Stimulated activated CD8-positive, alpha-beta memory T cell treated with anti-CD3 and anti-CD28 coated beads, Interleukin-15, amount 100 ng/mL, for 24 hours (primary cell): Measurements from ENCODE around the gene TRIM17.

ENCODE experiments used
- DNase-seq: peaks from one replicate; pipeline ENCODE4 v3.0.0-alpha.2; 2020; ENCODE audit warnings: low read depth

The TRIM17 gene

DNA sequence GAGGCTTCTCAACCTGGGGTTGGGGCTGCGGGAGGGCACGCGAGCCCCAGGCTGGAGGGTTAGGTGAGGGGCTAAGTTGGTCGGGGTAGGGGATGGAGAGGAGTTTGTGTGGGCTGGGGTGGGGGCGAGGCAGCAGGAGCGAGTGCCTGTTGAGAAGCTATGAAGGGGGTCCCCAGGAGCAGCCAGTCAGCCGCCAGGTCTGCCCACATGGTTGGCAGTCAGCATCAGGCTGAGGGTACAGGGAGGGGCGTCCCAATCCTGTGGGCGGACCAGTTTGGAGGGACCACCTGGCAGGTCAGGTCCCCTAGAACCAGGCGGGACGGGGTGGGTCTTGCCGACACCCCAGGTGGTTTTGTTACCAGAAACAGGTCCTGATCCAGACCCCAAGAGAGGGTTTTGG is 400 bp upstream of the TRIM17 start:
- DNase-seq: no peak

DNA sequence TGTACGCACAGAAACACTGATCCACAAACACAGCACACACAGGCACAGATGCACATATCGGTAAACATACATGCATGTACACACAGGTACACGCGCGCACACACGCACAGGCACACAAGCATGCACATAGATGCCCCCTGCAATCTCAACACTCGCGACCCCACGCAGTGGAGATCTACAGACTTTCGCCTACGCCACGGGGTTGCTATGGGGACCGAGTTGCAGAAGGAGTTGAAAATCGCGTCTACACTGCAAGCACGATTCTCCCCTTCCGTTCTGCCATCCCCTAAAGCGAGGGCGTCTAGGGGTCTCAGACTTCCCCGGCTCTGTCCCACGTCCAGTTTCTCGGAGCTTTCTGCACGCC is 826 bp downstream of the TRIM17 start:
- no peak for DNase-seq

DNA sequence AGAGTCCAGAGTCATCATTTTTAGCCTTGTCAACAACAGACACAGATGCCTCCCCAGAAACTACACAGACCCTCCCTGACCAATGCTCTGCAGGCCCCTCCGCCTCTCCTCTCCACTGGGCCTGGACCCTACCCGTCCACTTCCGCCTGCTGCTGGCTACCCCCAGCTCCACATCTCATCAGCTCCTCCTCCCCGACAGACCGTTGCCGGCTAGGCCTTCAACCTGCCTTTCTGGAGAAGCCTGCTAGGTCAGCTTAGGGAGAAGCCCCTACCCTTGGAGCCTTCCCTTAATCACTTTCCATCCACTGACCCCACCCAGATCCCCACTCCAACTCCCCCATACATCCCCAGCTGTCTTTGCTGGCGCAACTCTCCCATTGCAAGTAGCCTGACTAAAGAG is 1.4 kb downstream of the TRIM17 start:
- DNase-seq: no peak

DNA sequence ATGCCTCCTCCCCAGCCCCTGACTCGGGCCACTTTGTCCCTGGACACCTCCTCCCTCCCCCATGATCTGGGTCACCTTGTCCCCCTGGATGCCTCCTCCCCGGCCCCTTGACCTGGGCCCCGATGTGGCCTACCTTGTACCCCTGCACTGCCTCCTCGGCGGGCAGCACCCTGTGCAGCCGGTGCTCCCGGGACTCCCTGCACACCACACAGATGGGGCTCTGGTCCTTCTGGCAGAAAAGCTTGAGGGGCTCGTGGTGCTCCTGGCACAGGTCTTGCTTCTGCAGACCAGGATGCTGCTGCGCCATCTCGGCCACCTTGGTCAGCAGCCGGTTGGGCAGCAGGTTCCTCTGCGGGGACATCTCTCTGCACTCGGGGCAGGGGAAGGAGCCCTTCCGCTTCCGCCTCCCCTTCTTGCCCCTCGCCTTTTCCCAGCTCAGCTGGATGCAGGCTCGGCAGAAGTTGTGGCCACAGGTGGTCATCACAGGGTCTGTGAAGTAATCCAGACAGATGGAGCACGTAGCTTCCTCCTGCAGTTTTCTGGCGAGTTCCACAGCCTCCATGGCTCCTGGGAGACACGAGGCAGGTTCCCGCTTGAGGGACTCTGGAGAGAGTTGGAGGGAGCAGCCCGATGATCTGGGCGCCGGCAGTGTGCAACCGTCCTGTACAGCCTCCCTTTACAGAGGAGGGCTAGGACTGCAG is 2.0 kb downstream of the TRIM17 start:
- DNase-seq: no peak

DNA sequence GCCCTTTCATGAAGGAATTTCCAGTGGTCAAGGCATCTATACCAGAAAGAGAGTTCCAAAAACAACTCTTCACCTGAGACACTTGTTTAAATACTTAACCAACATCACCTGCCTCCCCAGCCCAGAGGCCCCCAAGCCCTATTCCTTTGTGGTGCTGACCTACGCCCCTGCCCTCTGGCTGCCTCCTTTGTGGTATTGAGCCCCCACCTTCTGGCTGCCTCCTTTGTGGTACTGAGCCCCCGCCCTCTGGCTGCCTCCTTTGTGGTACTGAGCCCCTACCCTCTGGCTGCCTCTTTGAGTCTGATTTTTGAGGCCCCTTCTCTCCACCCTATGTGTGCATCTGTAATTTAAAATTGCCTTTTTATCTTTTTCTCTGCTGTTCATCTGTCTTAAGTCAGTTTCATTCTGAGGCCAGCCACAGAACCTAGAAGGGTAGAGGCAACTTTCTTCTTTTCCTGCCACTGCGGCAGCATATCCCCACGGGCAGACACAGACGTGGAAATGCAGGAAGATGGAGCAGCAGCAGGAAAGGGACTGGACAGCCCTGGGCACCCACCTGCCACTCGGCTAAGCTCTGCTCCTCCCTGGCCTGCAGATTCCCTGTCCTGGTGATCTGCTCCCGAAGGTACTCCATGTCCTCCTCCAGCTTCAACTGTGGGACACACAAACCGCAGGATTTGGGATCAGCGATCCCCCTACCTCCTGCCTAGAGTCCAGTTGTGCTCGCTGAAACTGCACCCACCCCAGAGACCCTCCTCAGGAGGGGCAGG is 3.2 kb downstream of the TRIM17 start:
- DNase-seq: no peak

DNA sequence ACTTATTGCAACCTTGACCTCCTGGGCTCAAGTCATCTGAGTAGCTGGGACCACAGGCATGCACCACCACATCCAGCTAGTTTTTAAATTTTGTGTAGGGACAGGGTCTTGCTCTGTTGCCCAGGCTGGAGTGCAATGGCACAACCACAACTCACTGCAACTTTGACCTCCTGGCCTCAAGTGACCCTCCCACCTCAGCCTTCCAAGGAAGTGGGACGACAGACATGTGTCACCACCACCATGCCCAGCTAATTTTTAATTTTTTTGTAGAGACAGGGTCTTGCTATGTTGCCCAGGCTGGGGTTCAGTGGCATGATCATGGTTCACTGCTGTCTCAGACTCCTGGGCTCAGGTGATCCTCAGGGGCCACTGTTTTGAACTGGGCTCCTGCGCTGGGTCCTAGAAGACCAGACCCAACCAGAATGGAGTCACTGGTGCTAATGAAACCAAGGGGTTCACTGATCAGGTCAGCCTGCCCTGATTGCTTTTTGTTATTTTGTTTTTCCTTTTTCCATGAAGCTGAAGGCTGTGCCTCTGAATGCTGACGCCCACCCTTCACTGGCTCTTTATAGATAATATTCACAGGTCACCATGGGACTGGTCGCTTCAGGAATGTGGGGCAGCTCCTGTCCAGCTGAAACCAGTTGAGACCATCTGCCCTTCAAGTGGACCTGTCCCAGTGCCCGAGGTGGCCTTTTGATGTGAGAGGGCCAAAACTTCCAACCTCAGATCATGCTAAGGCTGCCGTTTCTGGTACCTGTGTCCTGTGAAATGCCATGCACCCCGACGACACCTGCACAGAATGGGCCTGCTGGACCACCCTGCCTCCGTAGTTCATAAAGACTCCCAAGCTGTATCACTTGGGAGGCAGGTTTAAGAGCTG is 4.9 kb downstream of the TRIM17 start:
- DNase-seq: no peak

DNA sequence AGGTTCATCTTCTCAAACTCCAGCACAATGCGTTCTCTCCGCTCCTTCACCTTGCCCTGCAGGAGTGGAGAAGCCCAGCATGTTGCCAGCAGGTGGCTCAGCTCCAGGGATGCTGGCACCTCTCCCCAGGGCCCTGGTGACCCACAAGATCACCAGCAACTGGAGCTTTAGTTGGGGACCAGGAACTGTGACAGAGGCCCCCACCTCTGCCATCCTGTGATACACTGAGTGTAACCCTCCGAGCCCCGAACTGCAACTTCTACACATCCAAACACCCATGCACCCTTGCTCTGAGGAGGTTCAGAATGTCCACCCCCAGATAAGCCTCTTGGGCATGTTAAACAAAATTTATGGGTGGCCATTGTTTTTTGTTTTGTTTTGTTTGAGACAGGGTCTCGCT is 5.5 kb downstream of the TRIM17 start:
- no peak for DNase-seq

DNA sequence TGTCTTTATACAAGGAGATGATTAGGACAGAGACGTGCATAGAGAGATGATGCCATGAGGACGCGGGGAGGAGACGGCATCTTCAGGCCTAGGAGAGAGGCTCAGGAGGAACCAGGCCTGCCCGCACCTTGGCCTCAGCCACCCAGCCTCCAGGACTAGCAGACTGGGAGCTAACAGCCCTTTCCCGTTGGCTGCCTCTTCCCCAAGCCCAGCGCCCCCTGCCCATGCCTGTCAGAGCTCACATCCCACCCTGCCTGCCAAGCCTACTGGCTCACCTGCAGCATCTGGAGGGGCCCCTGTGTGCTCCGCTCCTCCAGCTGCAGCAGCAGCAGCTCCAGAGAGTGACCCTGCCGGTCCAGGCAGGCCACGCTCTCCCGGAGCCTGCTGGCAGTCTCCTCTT is 6.0 kb downstream of the TRIM17 start:
- no peak for DNase-seq

DNA sequence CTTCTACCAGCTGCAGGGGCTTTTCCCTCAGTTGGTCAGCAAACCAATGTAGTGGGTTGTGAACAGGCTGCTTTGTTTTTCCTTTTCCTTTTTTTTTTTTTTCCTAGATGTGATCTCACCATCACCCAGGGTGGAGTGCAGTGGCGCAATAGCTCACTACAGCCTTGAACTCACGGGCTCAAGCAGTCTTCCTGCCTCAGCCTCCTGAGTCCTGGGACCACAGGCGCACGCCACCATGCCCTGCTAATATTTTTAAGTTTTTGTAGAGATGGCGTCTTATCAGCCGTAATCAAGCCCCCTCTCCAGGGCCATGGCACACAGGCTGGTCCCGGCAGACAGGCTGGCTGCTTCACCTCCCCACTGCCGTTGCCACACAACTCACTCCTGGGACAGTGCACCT is 6.6 kb downstream of the TRIM17 start:
- no peak for DNase-seq

DNA sequence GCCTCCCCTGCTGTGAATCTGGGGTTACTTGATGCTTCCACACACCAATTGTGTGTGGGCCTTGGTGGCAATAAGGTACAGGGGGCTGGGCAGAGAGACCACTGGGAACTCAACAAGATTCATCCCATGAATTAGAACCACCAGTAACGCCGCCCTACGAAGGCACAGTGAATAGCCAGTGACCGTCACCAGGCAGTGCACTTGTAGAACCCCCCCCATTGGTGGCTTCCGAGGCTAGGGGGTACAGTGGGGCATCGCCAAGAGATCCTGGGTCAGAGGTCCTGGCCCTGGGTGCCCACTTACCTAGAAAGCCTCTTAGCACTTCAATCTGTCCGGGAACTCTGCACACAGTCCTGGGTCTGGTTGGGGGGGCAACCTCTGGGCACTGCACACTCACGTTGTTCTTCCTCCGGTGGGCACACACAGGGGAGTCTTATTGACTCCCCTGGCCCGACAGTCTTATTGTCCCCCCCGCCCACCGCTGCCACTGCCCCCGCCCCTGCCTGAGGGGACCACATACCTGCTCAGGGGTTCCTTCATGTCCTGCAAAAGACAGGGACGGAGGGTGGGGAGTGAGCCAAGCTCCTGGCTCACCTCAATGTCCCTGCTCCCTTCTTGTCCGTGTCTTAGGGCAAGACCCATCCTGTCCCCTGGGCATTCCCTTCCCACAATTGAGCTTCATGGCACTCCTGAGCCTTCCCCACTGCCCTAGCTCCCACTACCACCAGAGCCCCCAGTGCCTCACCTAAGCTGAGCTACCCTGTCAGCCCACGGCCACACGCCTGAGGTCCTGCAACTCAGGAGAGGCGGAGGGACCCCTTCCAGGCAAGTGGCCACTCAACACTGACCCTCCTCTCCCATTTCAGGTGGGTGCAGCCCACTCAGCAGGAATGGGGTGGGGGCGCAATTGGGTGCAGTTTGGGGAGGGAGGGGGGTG is 7.5 kb downstream of the TRIM17 start:
- no peak for DNase-seq

DNA sequence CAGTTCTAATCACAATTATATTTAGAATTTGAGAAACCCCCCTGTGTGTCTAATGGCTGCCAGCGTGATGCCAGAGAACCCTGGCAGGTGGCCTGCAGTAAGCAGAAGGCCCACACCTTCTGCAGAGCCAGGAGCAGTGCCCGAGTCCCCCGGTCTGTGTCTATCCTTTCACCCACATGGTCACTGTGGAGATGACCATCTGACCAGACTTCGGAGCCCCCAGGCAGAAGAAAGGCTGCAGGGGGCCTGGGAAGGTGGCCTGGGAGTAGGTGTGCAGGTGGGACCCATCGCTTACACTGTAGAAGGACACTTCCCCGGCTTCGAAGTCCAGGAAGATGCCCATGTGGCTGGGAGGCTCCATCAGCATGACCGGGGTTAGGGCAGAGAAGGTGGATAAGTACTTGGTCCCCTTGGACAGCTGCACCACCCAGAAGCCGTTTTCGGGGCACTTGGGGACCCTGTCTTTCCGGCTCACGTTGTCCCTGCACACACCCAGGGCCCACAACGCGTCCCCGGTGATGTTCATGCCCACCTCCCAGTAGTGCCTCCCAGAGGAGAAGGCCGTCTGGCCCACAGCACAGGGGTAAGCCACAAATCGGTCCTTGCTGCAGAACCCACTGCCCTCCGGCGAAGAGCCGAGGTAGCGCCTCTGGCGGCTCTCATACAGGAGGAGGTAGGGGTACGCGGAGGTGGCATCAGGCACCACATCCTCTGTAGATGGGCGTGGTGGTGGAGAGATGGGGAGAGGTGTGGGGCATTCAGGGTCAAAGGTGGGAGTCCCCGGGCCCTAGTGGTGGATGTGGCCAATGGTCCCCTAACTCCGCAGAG is 8.4 kb downstream of the TRIM17 start:
- no peak for DNase-seq

DNA sequence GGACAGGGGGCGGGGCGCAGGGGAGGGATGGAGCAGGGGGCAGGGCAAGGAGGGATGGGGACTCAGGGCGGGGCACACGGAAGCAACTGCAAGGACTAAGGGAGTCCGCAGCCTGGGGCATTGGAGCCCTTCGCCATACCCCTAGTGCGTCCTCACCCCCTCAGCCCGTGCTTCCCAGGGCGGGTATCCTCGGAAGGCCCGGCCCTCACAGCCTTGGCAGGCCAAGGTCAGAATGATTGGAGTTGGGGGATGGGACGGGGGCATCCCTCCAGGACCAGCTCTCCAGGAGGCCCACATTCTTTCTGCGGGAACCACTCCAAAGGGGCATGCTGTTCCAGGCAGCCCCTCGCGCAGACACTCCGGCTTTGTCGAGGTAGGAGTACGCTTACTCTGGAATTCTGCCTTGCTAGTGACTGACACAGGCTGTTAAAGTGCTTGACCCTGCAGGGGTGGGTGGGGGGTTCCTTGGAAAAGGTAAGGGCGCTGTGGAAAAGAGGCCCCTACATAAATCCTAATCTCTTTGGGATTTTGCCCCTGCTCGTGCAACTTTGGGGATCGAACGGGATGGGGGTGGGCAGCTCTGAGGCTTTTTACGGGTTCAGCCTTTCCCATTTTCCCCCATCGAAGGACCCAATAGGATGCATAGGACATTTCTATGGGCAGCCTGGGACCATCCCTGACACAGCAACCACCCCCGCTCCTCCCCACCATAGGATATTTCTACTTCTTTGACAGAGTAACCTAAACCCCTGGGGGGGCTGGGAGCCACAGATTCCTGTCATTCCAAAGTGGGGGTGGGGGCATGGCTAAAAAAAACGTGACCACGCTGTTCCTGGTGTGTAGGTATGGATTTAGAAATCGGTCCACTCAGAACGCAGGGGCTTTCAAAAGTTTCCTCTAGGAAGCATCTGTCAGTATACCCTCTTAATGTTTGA is 9.3 kb downstream of the TRIM17 start:
- no peak for DNase-seq

DNA sequence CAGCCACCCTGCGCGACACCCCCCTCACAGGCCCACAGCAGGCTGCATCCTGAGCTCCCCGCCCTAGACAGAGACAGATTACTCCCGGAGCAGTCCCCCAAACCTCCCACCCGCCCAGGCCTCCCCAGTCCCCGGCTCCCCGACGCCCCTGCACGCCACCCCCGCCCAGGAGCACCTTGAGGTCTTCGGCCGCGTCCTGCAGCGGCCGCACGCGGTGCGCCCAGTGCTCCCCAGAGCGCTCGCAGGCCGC is 10.8 kb downstream of the TRIM17 start:
- DNase-seq: no peak

DNA sequence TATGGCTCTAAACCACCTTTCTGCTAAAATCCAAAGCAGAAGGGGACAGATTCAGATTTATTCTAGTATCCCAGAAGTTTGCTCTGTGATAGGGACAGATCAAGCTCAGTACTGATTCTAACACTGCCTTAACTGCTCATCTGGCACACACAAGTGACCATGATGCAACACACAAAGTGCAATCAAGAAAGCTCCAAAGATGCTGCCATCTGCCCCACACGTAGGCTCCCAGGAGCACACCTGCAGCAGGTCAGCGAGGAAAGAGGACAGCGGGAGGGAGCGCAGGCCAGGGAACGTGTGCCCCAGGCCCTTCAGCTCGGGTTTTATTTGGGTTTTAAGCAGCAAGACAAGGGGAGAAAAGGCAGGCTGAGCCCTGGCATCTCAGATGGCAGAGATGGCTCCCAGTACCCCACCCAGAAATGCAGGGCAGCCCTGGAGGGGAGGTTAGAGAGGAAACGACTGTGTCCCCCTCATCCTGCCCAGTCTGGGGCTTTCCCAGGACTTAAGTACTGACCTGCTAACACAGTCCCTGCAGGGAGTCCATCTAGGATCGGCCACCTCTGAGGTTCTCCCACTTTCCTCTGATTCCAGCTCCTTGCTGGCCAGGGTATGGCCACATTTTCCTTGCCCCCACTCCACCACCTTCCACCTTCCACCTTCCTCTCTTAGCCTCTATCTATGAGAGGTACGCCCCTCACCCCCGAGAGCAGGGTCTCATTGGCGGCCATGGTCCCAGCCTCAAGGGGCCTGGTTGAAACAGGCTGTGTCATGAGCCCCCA is 11.3 kb downstream of the TRIM17 start:
- no peak for DNase-seq

DNA sequence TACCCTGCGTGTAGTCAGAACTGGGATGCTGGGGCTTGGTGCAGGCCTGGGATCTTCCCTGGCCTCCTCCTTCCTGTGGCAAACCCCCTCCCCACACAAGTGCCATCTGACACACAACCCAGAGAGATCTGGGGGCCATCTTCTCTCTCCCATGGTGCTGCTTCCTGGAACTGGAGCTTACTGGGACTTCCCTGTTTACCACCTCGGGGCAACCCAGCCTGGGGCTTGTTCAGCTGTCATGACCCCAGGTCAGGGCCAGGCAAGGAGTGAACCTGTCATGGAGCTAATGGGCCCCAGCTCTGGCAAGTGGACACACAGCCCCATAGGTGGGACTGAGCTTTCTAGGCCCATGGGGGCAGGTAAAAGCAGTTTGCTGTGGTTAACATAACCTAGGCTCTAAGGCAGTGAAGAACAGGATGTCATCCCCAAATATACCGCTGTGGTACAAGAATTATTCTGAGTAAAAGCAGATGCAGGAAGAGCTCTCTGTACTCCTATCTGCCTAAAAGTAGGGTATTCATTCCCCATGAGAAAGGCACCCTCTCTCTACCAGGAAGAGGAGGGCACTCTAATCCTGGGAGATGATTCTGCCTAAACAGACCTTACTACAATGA is 12.4 kb downstream of the TRIM17 start:
- no peak for DNase-seq

DNA sequence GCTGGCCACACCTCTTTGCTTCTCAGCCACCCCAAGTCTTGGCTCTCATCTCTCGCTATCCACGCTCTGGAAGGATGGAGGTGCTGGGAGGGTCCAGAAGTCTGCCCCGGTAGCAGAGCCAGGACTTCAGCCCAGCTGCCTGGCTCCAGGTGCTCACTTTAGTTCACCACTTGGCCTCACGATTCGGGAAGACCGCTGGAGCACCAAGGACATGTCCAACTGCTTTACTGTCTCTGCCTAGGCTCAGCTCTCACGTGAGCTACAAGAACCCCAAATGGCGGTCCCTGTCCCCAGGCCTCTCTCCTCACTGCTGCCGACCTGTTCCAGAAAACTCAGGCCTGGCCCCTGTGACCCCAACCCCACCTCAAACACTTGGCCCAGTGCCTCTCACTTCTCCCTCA is 13.4 kb downstream of the TRIM17 start:
- DNase-seq: no peak

DNA sequence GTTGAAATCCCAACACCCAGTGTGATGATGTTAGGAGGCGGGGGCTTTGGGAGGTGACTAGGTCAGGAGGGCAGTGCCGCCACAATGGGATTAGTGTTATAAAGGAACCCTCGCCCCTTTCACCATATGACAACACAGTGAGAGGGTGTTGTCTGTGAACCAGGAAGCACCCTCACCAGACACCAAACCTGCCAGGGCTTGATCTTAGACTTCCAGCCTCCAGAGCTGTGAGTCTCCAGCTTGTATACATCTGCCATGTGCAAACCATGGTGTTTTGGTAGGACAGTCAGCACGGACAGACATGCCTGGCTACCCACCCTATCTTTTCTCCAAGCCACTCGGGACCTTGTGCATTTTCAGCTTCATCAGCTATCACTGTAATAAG is 14.0 kb downstream of the TRIM17 start:
- no peak for DNase-seq

DNA sequence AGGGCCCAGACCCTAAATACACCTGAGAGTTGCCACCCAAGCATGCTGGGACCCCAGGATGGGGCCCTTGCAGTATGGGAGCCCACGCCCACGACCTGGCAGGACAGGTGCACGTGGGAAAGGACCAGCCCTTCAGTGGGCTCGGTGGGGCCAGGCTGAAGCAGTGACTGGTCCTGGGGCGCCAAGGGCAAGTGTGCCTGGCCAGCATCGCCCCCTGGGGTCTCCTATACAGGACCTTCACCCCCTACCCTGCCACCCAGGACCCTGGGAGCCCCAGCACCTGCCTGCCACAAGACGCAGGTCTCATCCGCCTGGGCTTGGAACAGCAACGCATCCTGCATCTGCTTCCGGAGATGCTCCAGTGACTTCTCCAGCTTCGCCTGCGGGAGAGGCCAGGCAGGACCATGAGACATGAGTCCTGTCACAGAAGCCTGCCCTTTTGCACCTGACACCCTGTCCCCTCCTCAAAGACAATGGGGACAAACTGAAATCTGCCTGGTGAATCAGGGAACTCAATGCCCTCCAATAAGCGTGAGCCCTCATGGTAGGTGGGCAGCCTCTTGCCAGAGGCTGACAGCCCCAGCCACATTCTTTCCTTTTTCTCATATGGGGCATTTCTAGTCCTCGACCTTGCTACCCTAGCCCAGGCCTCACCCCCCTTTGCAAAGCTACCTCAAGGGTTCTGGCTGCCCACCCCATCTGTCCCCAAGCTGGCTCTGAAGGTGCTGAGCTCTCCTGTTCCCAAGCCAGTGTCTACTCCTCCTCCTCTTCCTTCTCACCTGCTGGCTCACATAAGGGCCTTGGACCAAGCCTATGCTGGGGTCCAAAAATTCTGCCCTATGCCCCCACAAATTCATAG is 14.7 kb downstream of the TRIM17 start:
- DNase-seq: no peak
